Measurements from ENCODE around the gene MEF2C. TPM values are rescaled to one million over a fixed set of nuclear protein-coding genes. Genes with fewer than 3 reads are reported as not detected.

The MEF2C gene
- polyA plus RNA-seq, 2 donors = 1.6 to 1.7 TPM

DNA sequence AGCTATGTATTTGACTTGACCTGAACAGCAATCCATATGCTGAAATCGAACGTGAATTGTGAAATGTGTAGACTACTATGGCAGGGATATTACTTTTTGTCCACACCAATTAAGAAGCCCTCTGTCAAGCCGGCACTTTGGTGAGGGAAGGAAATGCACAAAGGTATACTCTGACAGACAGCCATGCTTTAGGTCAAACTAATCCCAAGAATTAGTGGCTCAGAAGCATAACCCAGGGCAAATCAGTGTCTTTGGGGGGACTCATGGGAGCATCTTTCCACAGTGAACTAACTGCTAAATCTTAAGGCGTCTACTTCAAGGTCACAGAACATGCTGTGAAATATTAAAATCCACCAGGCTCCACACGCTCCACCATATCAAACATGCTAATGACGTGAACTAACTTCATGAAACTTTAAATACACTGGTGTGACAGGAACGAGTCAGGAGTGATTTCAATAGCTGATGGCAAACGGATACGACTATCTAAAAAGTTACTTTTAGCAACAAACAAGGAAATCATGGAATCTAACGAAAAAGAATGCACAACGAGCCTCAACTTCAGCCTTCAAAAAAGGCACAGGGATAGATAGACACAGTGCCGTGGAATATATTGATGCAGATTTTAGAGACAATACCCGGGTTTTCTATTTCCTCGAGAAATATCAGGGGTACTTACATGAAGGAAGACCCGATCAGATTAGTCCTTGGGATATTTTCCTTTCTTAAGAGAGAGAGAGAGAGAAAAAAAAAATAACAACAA, 527 bp downstream of the MEF2C start:
- Histone ChIP-seq H3K36me3 (ENCODE audit: control insufficient read depth in 2 of 2, insufficient read depth in 2 of 2, low read length in 1 of 2) (no peaks in the 10 kb centered on the region), H3K4me1 (ENCODE audit: control insufficient read depth in 2 of 2, insufficient read depth in 2 of 2, low read length in 1 of 2) (no peaks in the 10 kb centered on the region), H3K9me3 (ENCODE audit: control insufficient read depth in 2 of 2, insufficient read depth in 1 of 2, low read depth in 1 of 2, low read length in 1 of 2) (no peaks in the 10 kb centered on the region), H3K27ac (ENCODE audit: low read depth in 2 of 2, low read length in 1 of 2) (peak overlapping the region; percentile 75 to 79), H3K27me3 (ENCODE audit: control insufficient read depth in 1 of 2, insufficient read depth in 2 of 2, low read length in 2 of 2) (no peaks in the 10 kb centered on the region), H3K4me3 (ENCODE audit: low read depth in 1 of 2, low read length in 2 of 2) (peak overlapping the region; percentile 42 to 57)
- WGBS, 2 donors = 2 to 5% methylated on average over 15 of the region's 15 CpGs

- H3K27me3 ChIP-seq (ENCODE audit: control insufficient read depth in 1 of 2, insufficient read depth in 2 of 2, low read length in 2 of 2) = no peaks in the 10 kb centered on the region
- 40 to 44% methylated on average over 5 of the region's 5 CpGs for WGBS, 2 donors
- H3K27ac ChIP-seq (ENCODE audit: low read depth in 2 of 2, low read length in 1 of 2) = no peak overlapping the region
- H3K36me3 ChIP-seq (ENCODE audit: control insufficient read depth in 2 of 2, insufficient read depth in 2 of 2, low read length in 1 of 2) = no peaks in the 10 kb centered on the region
- H3K4me1 ChIP-seq (ENCODE audit: control insufficient read depth in 2 of 2, insufficient read depth in 2 of 2, low read length in 1 of 2) = no peaks in the 10 kb centered on the region
- no peaks in the 10 kb centered on the region for H3K9me3 ChIP-seq (ENCODE audit: control insufficient read depth in 2 of 2, insufficient read depth in 1 of 2, low read depth in 1 of 2, low read length in 1 of 2)
- peak overlapping the region in 1 of 2 donors; percentile 37 for H3K4me3 ChIP-seq (ENCODE audit: low read depth in 1 of 2, low read length in 2 of 2)
Observed at GRCh38 chr5:88881571-88881971, 1.4 kb downstream of the MEF2C start.

- no peaks in the 10 kb centered on the region for H3K9me3 ChIP-seq (ENCODE audit: control insufficient read depth in 2 of 2, insufficient read depth in 1 of 2, low read depth in 1 of 2, low read length in 1 of 2)
- no peak overlapping the region for H3K27ac ChIP-seq (ENCODE audit: low read depth in 2 of 2, low read length in 1 of 2)
- H3K36me3 ChIP-seq (ENCODE audit: control insufficient read depth in 2 of 2, insufficient read depth in 2 of 2, low read length in 1 of 2) = no peaks in the 10 kb centered on the region
- WGBS, 2 donors = 49 to 50% methylated on average over 1 of the region's 1 CpG
- H3K27me3 ChIP-seq (ENCODE audit: control insufficient read depth in 1 of 2, insufficient read depth in 2 of 2, low read length in 2 of 2) = no peaks in the 10 kb centered on the region
- peak overlapping the region in 1 of 2 donors; percentile 7 for H3K4me3 ChIP-seq (ENCODE audit: low read depth in 1 of 2, low read length in 2 of 2)
- H3K4me1 ChIP-seq (ENCODE audit: control insufficient read depth in 2 of 2, insufficient read depth in 2 of 2, low read length in 1 of 2) = no peaks in the 10 kb centered on the region
Observed at GRCh38 chr5:88880201-88880600, 2.8 kb downstream of the MEF2C start.

DNA sequence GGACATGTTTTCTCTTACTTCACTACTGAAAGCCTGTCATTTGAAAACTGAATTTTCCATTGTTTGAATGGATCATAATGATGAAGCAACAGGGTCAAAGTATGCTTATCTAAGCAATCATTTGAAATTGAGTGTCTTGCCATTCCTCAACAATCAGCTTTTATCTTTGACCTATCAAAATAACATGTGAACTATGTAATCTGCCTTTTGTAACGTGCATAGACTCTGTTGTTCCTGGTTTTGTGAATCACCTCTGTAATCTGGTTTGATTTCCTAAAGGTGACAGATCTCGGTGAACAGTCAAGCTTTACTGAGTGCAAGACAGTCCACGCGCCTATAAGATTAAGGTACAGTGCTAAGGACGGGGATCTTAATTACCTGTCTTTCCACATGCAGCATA, 3.3 kb downstream of the MEF2C start:
- no peak overlapping the region for H3K4me3 ChIP-seq (ENCODE audit: low read depth in 1 of 2, low read length in 2 of 2)
- no peaks in the 10 kb centered on the region for H3K27me3 ChIP-seq (ENCODE audit: control insufficient read depth in 1 of 2, insufficient read depth in 2 of 2, low read length in 2 of 2)
- H3K4me1 ChIP-seq (ENCODE audit: control insufficient read depth in 2 of 2, insufficient read depth in 2 of 2, low read length in 1 of 2) = no peaks in the 10 kb centered on the region
- WGBS, 2 donors = 45 to 55% methylated on average over 5 of the region's 5 CpGs
- no peak overlapping the region for H3K27ac ChIP-seq (ENCODE audit: low read depth in 2 of 2, low read length in 1 of 2)
- no peaks in the 10 kb centered on the region for H3K36me3 ChIP-seq (ENCODE audit: control insufficient read depth in 2 of 2, insufficient read depth in 2 of 2, low read length in 1 of 2)
- H3K9me3 ChIP-seq (ENCODE audit: control insufficient read depth in 2 of 2, insufficient read depth in 1 of 2, low read depth in 1 of 2, low read length in 1 of 2) = no peaks in the 10 kb centered on the region

DNA sequence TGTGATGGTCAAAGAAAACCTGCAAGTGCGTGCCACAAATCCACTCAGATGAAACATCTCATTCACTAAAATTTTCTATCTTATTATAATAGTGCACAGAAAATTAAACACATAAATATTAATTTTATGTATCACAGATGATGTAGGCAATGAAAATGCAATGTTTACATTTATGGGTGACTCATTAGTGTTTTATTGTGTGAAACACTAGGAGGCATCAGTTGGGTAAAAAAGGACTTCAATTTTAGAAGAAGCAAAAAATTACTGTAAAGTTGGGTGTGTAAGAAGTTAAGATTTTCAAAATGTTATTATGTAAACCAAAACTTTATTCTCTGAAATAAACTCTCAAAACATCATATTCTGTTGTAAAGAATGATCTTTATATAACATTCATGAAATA, 4.0 kb downstream of the MEF2C start:
- Histone ChIP-seq H3K4me3 (ENCODE audit: low read depth in 1 of 2, low read length in 2 of 2) (no peak overlapping the region), H3K9me3 (ENCODE audit: control insufficient read depth in 2 of 2, insufficient read depth in 1 of 2, low read depth in 1 of 2, low read length in 1 of 2) (no peaks in the 10 kb centered on the region), H3K27ac (ENCODE audit: low read depth in 2 of 2, low read length in 1 of 2) (no peak overlapping the region), H3K4me1 (ENCODE audit: control insufficient read depth in 2 of 2, insufficient read depth in 2 of 2, low read length in 1 of 2) (no peaks in the 10 kb centered on the region), H3K27me3 (ENCODE audit: control insufficient read depth in 1 of 2, insufficient read depth in 2 of 2, low read length in 2 of 2) (no peaks in the 10 kb centered on the region), H3K36me3 (ENCODE audit: control insufficient read depth in 2 of 2, insufficient read depth in 2 of 2, low read length in 1 of 2) (no peaks in the 10 kb centered on the region)
- 81 to 92% methylated on average over 1 of the region's 1 CpG for WGBS, 2 donors

- Histone ChIP-seq H3K4me3 (ENCODE audit: low read depth in 1 of 2, low read length in 2 of 2) (no peak overlapping the region), H3K27me3 (ENCODE audit: control insufficient read depth in 1 of 2, insufficient read depth in 2 of 2, low read length in 2 of 2) (no peaks in the 10 kb centered on the region), H3K27ac (ENCODE audit: low read depth in 2 of 2, low read length in 1 of 2) (no peak overlapping the region), H3K36me3 (ENCODE audit: control insufficient read depth in 2 of 2, insufficient read depth in 2 of 2, low read length in 1 of 2) (no peaks in the 10 kb centered on the region), H3K9me3 (ENCODE audit: control insufficient read depth in 2 of 2, insufficient read depth in 1 of 2, low read depth in 1 of 2, low read length in 1 of 2) (no peaks in the 10 kb centered on the region), H3K4me1 (ENCODE audit: control insufficient read depth in 2 of 2, insufficient read depth in 2 of 2, low read length in 1 of 2) (no peaks in the 10 kb centered on the region)
- WGBS, 2 donors = 31 to 42% methylated on average over 2 of the region's 2 CpGs
Observed at GRCh38 chr5:88877826-88878225, 5.2 kb downstream of the MEF2C start.

GRCh38 chr5:88876714-88877113, 6.3 kb downstream of the MEF2C start:
- Histone ChIP-seq H3K4me3 (ENCODE audit: low read depth in 1 of 2, low read length in 2 of 2) (no peak overlapping the region), H3K27ac (ENCODE audit: low read depth in 2 of 2, low read length in 1 of 2) (no peak overlapping the region), H3K27me3 (ENCODE audit: control insufficient read depth in 1 of 2, insufficient read depth in 2 of 2, low read length in 2 of 2) (no peaks in the 10 kb centered on the region), H3K9me3 (ENCODE audit: control insufficient read depth in 2 of 2, insufficient read depth in 1 of 2, low read depth in 1 of 2, low read length in 1 of 2) (no peaks in the 10 kb centered on the region), H3K36me3 (ENCODE audit: control insufficient read depth in 2 of 2, insufficient read depth in 2 of 2, low read length in 1 of 2) (no peaks in the 10 kb centered on the region), H3K4me1 (ENCODE audit: control insufficient read depth in 2 of 2, insufficient read depth in 2 of 2, low read length in 1 of 2) (no peaks in the 10 kb centered on the region)
- 73 to 79% methylated on average over 2 of the region's 2 CpGs for WGBS, 2 donors

- Histone ChIP-seq H3K4me3 (ENCODE audit: low read depth in 1 of 2, low read length in 2 of 2) (no peak overlapping the region), H3K27ac (ENCODE audit: low read depth in 2 of 2, low read length in 1 of 2) (no peak overlapping the region), H3K36me3 (ENCODE audit: control insufficient read depth in 2 of 2, insufficient read depth in 2 of 2, low read length in 1 of 2) (no peaks in the 10 kb centered on the region), H3K27me3 (ENCODE audit: control insufficient read depth in 1 of 2, insufficient read depth in 2 of 2, low read length in 2 of 2) (no peaks in the 10 kb centered on the region), H3K9me3 (ENCODE audit: control insufficient read depth in 2 of 2, insufficient read depth in 1 of 2, low read depth in 1 of 2, low read length in 1 of 2) (no peaks in the 10 kb centered on the region), H3K4me1 (ENCODE audit: control insufficient read depth in 2 of 2, insufficient read depth in 2 of 2, low read length in 1 of 2) (no peaks in the 10 kb centered on the region)
- 50% methylated on average over 5 of the region's 5 CpGs for WGBS, 2 donors
Observed at GRCh38 chr5:88875341-88876234, 7.4 kb downstream of the MEF2C start.

- no peak overlapping the region for H3K27ac ChIP-seq (ENCODE audit: low read depth in 2 of 2, low read length in 1 of 2)
- no peaks in the 10 kb centered on the region for H3K27me3 ChIP-seq (ENCODE audit: control insufficient read depth in 1 of 2, insufficient read depth in 2 of 2, low read length in 2 of 2)
- no peaks in the 10 kb centered on the region for H3K9me3 ChIP-seq (ENCODE audit: control insufficient read depth in 2 of 2, insufficient read depth in 1 of 2, low read depth in 1 of 2, low read length in 1 of 2)
- WGBS, 2 donors = 78 to 86% methylated on average over 6 of the region's 6 CpGs
- H3K4me1 ChIP-seq (ENCODE audit: control insufficient read depth in 2 of 2, insufficient read depth in 2 of 2, low read length in 1 of 2) = no peaks in the 10 kb centered on the region
- no peak overlapping the region for H3K4me3 ChIP-seq (ENCODE audit: low read depth in 1 of 2, low read length in 2 of 2)
- H3K36me3 ChIP-seq (ENCODE audit: control insufficient read depth in 2 of 2, insufficient read depth in 2 of 2, low read length in 1 of 2) = no peaks in the 10 kb centered on the region
Observed at GRCh38 chr5:88873447-88873846, 9.5 kb downstream of the MEF2C start.
